ENCODE data around the gene PTPRC.

Gene PTPRC

DNA sequence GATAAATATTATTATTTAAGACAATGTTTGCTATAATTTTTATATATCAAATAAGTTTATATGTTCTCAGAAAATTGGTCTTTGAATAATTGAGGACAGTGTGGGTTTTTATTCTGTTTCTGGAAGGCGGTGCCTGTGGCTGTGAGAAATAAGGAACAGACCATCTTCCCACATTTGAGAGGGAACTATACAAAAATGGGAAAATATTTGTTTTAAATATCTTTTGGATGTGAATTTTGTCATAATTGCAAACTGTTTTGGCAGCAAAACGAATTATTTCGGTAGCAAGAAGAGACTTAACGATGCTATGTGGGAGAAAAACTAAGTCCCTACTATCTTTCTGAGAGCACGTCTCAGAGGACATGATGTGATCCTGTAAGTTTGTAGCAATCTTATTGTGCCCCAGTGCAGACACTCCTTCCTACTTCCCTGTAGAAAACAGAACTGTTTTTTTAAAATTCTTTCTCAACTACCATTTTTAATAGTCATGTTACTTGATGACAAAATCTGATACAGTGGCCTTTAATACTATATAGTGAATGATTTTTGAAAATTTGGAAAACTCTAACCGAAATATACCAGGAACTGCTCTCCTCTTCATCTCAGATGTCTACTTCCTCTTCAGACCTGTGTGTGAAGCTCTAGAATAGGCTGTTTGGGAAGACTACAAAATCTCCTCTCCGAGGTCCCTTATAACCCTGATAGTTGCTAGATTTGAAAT, 25.4 kb downstream of the PTPRC start:
- peak overlapping the region; percentile 52 for H3K27ac ChIP-seq (ENCODE audit: low read length)
- no peaks in the 10 kb centered on the region for H3K9me3 ChIP-seq (ENCODE audit: control insufficient read depth in 1 of 2, low read length in 2 of 2)
- H3K4me3 ChIP-seq (ENCODE audit: low read depth in 1 of 2, low read length in 2 of 2): no peak overlapping the region
- H3K4me1 ChIP-seq (ENCODE audit: control insufficient read depth in 1 of 2, insufficient read depth in 2 of 2, low read length in 2 of 2): no peaks in the 10 kb centered on the region
- no peaks in the 10 kb centered on the region for H3K36me3 ChIP-seq (ENCODE audit: control insufficient read depth in 1 of 2, insufficient read depth in 2 of 2, low read length in 2 of 2)
- no peaks in the 10 kb centered on the region for H3K27me3 ChIP-seq (ENCODE audit: low read depth, low read length)

DNA sequence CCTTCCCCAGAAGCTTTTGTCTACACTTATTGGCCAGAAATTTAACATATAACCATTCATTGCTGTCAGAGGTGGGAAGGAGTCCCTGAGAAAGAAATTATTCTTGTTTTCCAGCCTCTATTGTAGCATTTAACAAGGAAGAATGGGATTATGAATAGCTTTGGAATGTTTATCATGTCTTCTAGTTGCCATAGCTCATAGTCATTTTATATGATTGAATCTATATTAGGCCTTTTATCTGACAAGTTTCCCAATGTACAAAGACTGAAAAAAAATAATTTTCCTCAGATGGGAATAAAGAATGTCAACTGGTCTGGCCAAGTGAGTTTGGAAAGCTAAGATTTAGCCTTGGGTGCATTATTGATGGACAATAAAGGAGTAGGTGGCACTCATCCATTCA, 28.3 kb downstream of the PTPRC start:
- H3K27me3 ChIP-seq (ENCODE audit: low read depth, low read length): no peaks in the 10 kb centered on the region
- H3K4me3 ChIP-seq (ENCODE audit: low read depth in 1 of 2, low read length in 2 of 2): no peak overlapping the region
- no peak overlapping the region for H3K27ac ChIP-seq (ENCODE audit: low read length)
- H3K36me3 ChIP-seq (ENCODE audit: control insufficient read depth in 1 of 2, insufficient read depth in 2 of 2, low read length in 2 of 2): no peaks in the 10 kb centered on the region
- no peaks in the 10 kb centered on the region for H3K4me1 ChIP-seq (ENCODE audit: control insufficient read depth in 1 of 2, insufficient read depth in 2 of 2, low read length in 2 of 2)
- no peaks in the 10 kb centered on the region for H3K9me3 ChIP-seq (ENCODE audit: control insufficient read depth in 1 of 2, low read length in 2 of 2)

DNA sequence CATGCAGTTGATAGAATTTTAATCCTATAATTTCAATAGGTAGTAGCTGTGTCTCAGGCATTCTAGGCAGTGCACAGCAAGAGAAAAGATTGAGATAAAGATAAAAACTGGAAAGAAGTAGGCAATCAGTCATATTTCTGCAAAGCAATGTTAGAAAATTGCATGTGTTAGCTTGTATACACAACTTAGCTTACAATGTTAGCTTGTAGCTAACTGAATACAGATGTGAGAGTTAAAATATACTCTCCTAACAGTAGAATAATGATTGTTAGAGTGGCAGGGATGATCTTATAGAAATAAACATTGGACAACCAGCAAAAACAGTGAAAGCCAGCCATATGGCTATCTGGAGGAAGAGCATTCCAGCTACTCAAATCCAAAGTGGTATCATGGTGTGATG, 29.0 kb downstream of the PTPRC start:
- Histone ChIP-seq H3K27me3 (ENCODE audit: low read depth, low read length) (no peaks in the 10 kb centered on the region), H3K9me3 (ENCODE audit: control insufficient read depth in 1 of 2, low read length in 2 of 2) (no peaks in the 10 kb centered on the region), H3K36me3 (ENCODE audit: control insufficient read depth in 1 of 2, insufficient read depth in 2 of 2, low read length in 2 of 2) (no peaks in the 10 kb centered on the region), H3K4me3 (ENCODE audit: low read depth in 1 of 2, low read length in 2 of 2) (no peak overlapping the region), H3K27ac (ENCODE audit: low read length) (no peak overlapping the region), H3K4me1 (ENCODE audit: control insufficient read depth in 1 of 2, insufficient read depth in 2 of 2, low read length in 2 of 2) (no peaks in the 10 kb centered on the region)

DNA sequence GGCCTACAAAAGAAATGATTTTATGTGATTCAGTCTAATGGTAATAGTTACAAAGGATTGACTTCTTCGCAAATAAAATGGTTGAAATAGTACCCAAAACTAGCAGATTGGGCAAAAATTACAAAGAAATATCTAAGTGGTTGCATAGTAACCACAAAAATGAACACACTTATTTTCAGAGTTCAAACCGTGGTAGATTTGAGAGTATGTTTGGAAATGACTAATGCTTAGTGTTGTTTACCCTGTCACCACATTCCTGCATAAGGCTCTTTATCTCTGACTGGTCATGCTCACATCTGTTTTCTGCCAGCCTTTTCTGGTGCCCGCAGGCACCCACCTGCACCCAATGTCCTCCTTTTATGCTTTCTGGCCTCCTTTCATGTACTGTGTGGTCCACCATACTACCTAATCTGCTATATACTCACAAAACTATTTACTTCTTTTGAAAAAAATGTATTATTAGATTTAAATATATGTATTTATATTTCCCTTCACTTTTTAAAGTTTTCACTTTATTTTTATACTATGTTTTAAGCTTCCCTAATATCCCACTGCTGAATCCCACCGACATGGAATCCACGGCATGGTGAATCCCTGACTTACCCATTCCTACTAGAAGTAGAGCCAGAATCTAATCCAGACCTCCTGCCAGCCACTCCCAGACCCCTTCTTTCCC, 30.3 kb downstream of the PTPRC start:
- H3K27me3 ChIP-seq (ENCODE audit: low read depth, low read length): no peaks in the 10 kb centered on the region
- H3K27ac ChIP-seq (ENCODE audit: low read length): no peak overlapping the region
- H3K36me3 ChIP-seq (ENCODE audit: control insufficient read depth in 1 of 2, insufficient read depth in 2 of 2, low read length in 2 of 2): no peaks in the 10 kb centered on the region
- no peaks in the 10 kb centered on the region for H3K4me1 ChIP-seq (ENCODE audit: control insufficient read depth in 1 of 2, insufficient read depth in 2 of 2, low read length in 2 of 2)
- H3K4me3 ChIP-seq (ENCODE audit: low read depth in 1 of 2, low read length in 2 of 2): no peak overlapping the region
- H3K9me3 ChIP-seq (ENCODE audit: control insufficient read depth in 1 of 2, low read length in 2 of 2): no peaks in the 10 kb centered on the region

DNA sequence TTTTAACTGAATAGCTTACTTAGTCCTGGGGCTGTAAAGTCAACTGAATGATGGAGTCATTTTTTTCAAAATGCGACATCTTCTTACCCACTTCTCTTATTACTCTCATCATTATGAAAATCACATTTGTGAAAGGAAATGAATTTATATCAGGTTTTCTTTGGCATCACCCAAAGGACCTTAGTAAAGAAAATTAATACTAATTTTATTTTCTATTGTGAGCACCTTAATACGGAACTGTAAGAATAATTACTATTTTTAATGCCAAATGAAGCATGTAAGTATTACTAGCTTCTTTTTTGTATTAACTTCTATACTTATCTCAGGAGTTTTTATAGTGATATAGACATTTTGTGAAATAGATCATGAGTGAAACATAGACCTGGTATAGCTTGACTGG, 30.9 kb downstream of the PTPRC start:
- no peaks in the 10 kb centered on the region for H3K9me3 ChIP-seq (ENCODE audit: control insufficient read depth in 1 of 2, low read length in 2 of 2)
- no peaks in the 10 kb centered on the region for H3K4me1 ChIP-seq (ENCODE audit: control insufficient read depth in 1 of 2, insufficient read depth in 2 of 2, low read length in 2 of 2)
- H3K27me3 ChIP-seq (ENCODE audit: low read depth, low read length): no peaks in the 10 kb centered on the region
- no peak overlapping the region for H3K27ac ChIP-seq (ENCODE audit: low read length)
- no peak overlapping the region for H3K4me3 ChIP-seq (ENCODE audit: low read depth in 1 of 2, low read length in 2 of 2)
- no peaks in the 10 kb centered on the region for H3K36me3 ChIP-seq (ENCODE audit: control insufficient read depth in 1 of 2, insufficient read depth in 2 of 2, low read length in 2 of 2)

DNA sequence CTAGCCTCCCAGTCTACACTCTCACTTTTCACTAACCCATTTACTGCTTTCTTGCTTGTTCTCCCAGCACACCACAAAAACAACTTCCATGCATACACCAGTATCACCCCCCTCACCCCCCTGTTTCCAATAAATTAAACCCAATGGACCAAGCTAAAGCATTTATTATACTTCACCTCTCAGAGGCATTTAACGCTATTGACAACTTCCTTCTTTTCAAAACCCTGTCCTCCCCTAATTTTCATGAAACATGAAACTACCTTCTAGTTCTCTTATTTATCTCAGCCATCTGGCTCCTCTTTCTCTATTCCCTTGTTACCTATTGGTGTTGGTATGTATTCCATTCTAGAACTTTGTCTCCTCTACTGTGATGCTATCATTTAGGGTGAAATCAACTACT, 32.3 kb downstream of the PTPRC start:
- Histone ChIP-seq H3K9me3 (ENCODE audit: control insufficient read depth in 1 of 2, low read length in 2 of 2) (no peaks in the 10 kb centered on the region), H3K4me1 (ENCODE audit: control insufficient read depth in 1 of 2, insufficient read depth in 2 of 2, low read length in 2 of 2) (no peaks in the 10 kb centered on the region), H3K27me3 (ENCODE audit: low read depth, low read length) (no peaks in the 10 kb centered on the region), H3K27ac (ENCODE audit: low read length) (no peak overlapping the region), H3K36me3 (ENCODE audit: control insufficient read depth in 1 of 2, insufficient read depth in 2 of 2, low read length in 2 of 2) (no peaks in the 10 kb centered on the region), H3K4me3 (ENCODE audit: low read depth in 1 of 2, low read length in 2 of 2) (no peak overlapping the region)

DNA sequence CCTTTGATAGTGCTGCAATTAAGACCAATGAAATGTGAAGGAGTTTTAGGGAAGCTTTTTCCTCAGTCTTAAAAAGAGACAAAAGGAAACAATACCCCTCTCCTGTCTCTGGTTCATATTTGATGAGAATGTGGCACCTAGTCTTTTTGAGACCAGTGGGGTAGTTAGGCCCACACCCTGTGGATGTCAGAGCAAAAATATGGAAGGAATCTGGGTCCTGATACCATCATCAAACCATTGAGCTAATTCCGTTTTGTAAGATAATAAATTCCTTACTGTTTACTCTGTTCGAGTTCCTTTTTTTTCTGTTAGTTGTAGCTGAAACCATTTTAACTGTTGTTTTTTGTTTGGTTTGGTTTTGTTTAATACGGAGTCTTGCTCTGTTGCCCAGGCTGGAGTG, 33.3 kb downstream of the PTPRC start:
- no peak overlapping the region for H3K4me3 ChIP-seq (ENCODE audit: low read depth in 1 of 2, low read length in 2 of 2)
- no peaks in the 10 kb centered on the region for H3K4me1 ChIP-seq (ENCODE audit: control insufficient read depth in 1 of 2, insufficient read depth in 2 of 2, low read length in 2 of 2)
- H3K27me3 ChIP-seq (ENCODE audit: low read depth, low read length): no peaks in the 10 kb centered on the region
- no peak overlapping the region for H3K27ac ChIP-seq (ENCODE audit: low read length)
- H3K9me3 ChIP-seq (ENCODE audit: control insufficient read depth in 1 of 2, low read length in 2 of 2): no peaks in the 10 kb centered on the region
- H3K36me3 ChIP-seq (ENCODE audit: control insufficient read depth in 1 of 2, insufficient read depth in 2 of 2, low read length in 2 of 2): no peaks in the 10 kb centered on the region

DNA sequence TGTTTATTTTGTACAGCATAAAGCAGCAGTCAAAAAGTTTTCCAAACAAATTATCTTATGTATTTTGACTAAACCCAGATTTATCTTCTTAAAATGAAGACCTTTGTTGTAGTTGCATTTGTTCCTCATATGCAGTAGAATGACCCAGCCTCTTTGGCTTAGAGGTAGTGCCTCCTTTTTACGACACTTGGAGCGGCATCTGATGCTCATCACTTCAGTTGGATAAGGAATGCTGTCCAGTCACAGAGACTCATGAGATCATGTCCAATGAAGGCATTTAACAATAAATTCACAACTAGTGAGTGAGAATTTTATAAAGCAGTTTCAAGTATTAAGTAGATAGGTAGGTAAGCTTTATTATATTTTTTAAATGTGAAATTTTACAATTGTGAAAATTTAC, 35.2 kb downstream of the PTPRC start:
- Histone ChIP-seq H3K27ac (ENCODE audit: low read length) (no peak overlapping the region), H3K4me3 (ENCODE audit: low read depth in 1 of 2, low read length in 2 of 2) (no peak overlapping the region), H3K4me1 (ENCODE audit: control insufficient read depth in 1 of 2, insufficient read depth in 2 of 2, low read length in 2 of 2) (no peaks in the 10 kb centered on the region), H3K9me3 (ENCODE audit: control insufficient read depth in 1 of 2, low read length in 2 of 2) (no peaks in the 10 kb centered on the region), H3K36me3 (ENCODE audit: control insufficient read depth in 1 of 2, insufficient read depth in 2 of 2, low read length in 2 of 2) (no peaks in the 10 kb centered on the region), H3K27me3 (ENCODE audit: low read depth, low read length) (no peaks in the 10 kb centered on the region)

DNA sequence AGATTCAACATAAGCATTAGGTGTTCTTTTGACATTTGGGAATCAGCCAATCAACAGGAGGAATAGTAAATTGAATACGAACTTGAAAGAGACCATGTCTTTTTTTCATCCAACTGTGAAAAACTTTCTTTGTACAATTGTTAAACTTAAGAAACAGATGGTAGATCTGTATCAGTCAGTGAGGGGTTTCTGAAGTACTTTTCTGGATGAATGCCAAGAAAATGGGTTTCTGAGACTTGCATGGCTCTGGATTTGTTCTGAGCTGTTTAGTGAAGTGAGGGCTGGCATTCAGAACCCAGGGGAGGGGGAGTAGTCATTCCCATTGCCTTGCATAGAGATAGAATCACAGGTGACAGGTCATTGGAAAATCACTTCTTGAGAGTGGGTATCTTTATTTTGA, 37.4 kb downstream of the PTPRC start:
- H3K27ac ChIP-seq (ENCODE audit: low read length): no peak overlapping the region
- H3K9me3 ChIP-seq (ENCODE audit: control insufficient read depth in 1 of 2, low read length in 2 of 2): no peaks in the 10 kb centered on the region
- no peaks in the 10 kb centered on the region for H3K4me1 ChIP-seq (ENCODE audit: control insufficient read depth in 1 of 2, insufficient read depth in 2 of 2, low read length in 2 of 2)
- H3K36me3 ChIP-seq (ENCODE audit: control insufficient read depth in 1 of 2, insufficient read depth in 2 of 2, low read length in 2 of 2): no peaks in the 10 kb centered on the region
- no peaks in the 10 kb centered on the region for H3K27me3 ChIP-seq (ENCODE audit: low read depth, low read length)
- no peak overlapping the region for H3K4me3 ChIP-seq (ENCODE audit: low read depth in 1 of 2, low read length in 2 of 2)

DNA sequence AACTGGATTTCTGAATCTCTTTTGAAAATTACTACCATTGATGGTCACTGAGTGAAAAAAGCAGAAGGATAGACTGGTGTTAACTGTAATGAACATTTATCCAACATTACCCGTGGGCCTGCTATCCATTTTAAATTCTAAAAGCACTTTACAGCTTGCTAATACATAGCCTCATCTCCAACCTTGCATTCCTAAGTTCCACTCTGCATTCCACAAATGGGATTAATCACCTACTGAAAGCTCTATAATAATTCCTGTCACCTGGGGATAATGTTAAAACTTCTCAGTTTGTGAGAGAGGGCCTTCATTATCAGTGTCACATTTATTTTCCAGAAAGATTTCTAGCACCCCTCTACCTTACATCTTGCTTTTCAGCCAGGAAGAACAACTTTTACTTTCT, 38.2 kb downstream of the PTPRC start:
- Histone ChIP-seq H3K27me3 (ENCODE audit: low read depth, low read length) (no peaks in the 10 kb centered on the region), H3K4me1 (ENCODE audit: control insufficient read depth in 1 of 2, insufficient read depth in 2 of 2, low read length in 2 of 2) (no peaks in the 10 kb centered on the region), H3K4me3 (ENCODE audit: low read depth in 1 of 2, low read length in 2 of 2) (no peak overlapping the region), H3K9me3 (ENCODE audit: control insufficient read depth in 1 of 2, low read length in 2 of 2) (no peaks in the 10 kb centered on the region), H3K36me3 (ENCODE audit: control insufficient read depth in 1 of 2, insufficient read depth in 2 of 2, low read length in 2 of 2) (no peaks in the 10 kb centered on the region), H3K27ac (ENCODE audit: low read length) (no peak overlapping the region)

DNA sequence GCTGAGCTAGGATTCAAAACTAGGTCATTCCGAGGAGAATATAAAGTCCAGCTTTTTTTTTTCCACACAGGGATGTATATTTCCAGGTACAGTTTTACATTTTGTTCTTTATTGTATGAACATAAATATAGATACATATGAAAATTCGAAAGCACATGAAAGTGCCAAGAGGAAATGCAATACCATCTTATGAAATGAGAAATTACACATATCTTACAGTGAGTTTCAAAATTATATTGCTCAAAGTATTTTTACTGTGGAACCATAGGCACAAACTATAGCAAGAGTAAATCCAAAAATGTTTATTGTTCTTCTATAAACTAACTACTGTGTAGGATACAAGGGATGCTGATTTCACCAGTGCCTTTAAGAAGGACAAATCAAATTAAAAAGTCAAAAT, 39.0 kb downstream of the PTPRC start:
- Histone ChIP-seq H3K27ac (ENCODE audit: low read length) (peak overlapping the region; percentile 19), H3K36me3 (ENCODE audit: control insufficient read depth in 1 of 2, insufficient read depth in 2 of 2, low read length in 2 of 2) (no peaks in the 10 kb centered on the region), H3K27me3 (ENCODE audit: low read depth, low read length) (no peaks in the 10 kb centered on the region), H3K4me3 (ENCODE audit: low read depth in 1 of 2, low read length in 2 of 2) (no peak overlapping the region), H3K4me1 (ENCODE audit: control insufficient read depth in 1 of 2, insufficient read depth in 2 of 2, low read length in 2 of 2) (no peaks in the 10 kb centered on the region), H3K9me3 (ENCODE audit: control insufficient read depth in 1 of 2, low read length in 2 of 2) (no peaks in the 10 kb centered on the region)

All from muscle layer of duodenum (tissue), 2 donors.